Mesenchymal stem cell (in vitro differentiated cells and primary cell): Measurements from ENCODE around the gene ADSL.

Experiments
- DNase-seq: peaks from one replicate; pipeline ENCODE4 v3.0.0-alpha.2; 2013
- H2AFZ ChIP-seq: one replicate; pipeline ENCODE4 v1.6.1; 2013; ENCODE audit warnings: low read depth, mild to moderate bottlenecking, control low read depth, inconsistent platforms, low read length, moderate library complexity
- H2AK5ac ChIP-seq: 2 replicates; pipeline ENCODE4 v1.6.1; 2013; ENCODE audit warnings: low read length, moderate library complexity, mild to moderate bottlenecking, inconsistent platforms; ENCODE audit not compliant: severe bottlenecking
- H2BK120ac ChIP-seq: one replicate; pipeline ENCODE4 v1.6.1; 2013; ENCODE audit warnings: low read depth, mild to moderate bottlenecking, inconsistent platforms, low read length, moderate library complexity
- H2BK12ac ChIP-seq, 2 experiments: one replicate each; pipeline ENCODE4 v1.6.1; 2013; ENCODE audit warnings: inconsistent platforms in 2 of 2, low read length in 2 of 2, mild to moderate bottlenecking in 2 of 2, moderate library complexity in 2 of 2, control low read depth in 1 of 2
- H2BK15ac ChIP-seq: one replicate; pipeline ENCODE4 v1.6.1; 2013; ENCODE audit warnings: mild to moderate bottlenecking, low read depth, inconsistent platforms; ENCODE audit not compliant: poor library complexity, severe bottlenecking
- H2BK5ac ChIP-seq: 2 replicates; pipeline ENCODE4 v1.6.1; 2013; ENCODE audit warnings: low read depth, mild to moderate bottlenecking, low read length, control low read depth, inconsistent platforms; ENCODE audit not compliant: poor library complexity, severe bottlenecking
- H3K14ac ChIP-seq, 2 experiments: one replicate each; pipeline ENCODE4 v1.6.1; 2013; ENCODE audit warnings: inconsistent platforms in 2 of 2, low read length in 2 of 2, control low read depth in 1 of 2, mild to moderate bottlenecking in 1 of 2, moderate library complexity in 1 of 2
- H3K18ac ChIP-seq, 2 experiments: one replicate each; pipeline ENCODE4 v1.6.1; 2013; ENCODE audit warnings: inconsistent platforms in 2 of 2, low read length in 2 of 2, control low read depth in 1 of 2, low read depth in 1 of 2, mild to moderate bottlenecking in 1 of 2
- H3K23ac ChIP-seq, 2 experiments: one replicate each; pipeline ENCODE4 v1.6.1; 2013; ENCODE audit warnings: inconsistent platforms in 2 of 2, low read length in 2 of 2, mild to moderate bottlenecking in 2 of 2, moderate library complexity in 2 of 2, control low read depth in 1 of 2
- H3K27ac ChIP-seq: 2 replicates; pipeline ENCODE4 v1.5.1; 2013; ENCODE audit warnings: mild to moderate bottlenecking, moderate library complexity, low read length, control low read depth, inconsistent platforms; ENCODE audit not compliant: poor library complexity, severe bottlenecking
- H3K27me3 ChIP-seq, 2 experiments: 2 replicates each; pipeline versions ENCODE4 v1.6.1 to v1.7.0; 2013; ENCODE audit warnings: low read length in 2 of 2, mild to moderate bottlenecking in 2 of 2, moderate library complexity in 2 of 2, control low read depth in 1 of 2, inconsistent platforms in 1 of 2; ENCODE audit not compliant: control insufficient read depth in 1 of 2, insufficient read depth in 1 of 2
- H3K36me3 ChIP-seq, 2 experiments: 2 replicates each; pipeline versions ENCODE4 v1.6.1 to v1.7.0; 2013; ENCODE audit warnings: low read length in 2 of 2, control low read depth in 1 of 2, inconsistent platforms in 1 of 2, low read depth in 1 of 2, mild to moderate bottlenecking in 1 of 2; ENCODE audit not compliant: insufficient read depth in 2 of 2, control insufficient read depth in 1 of 2
- H3K4ac ChIP-seq, 2 experiments: one replicate each; pipeline ENCODE4 v1.6.1; 2013; ENCODE audit warnings: inconsistent platforms in 2 of 2, low read length in 2 of 2, mild to moderate bottlenecking in 2 of 2, moderate library complexity in 2 of 2, control low read depth in 1 of 2, low read depth in 1 of 2
- H3K4me1 ChIP-seq: 2 replicates; pipeline ENCODE4 v1.6.1; 2013; ENCODE audit warnings: low read depth, low read length, control low read depth; ENCODE audit not compliant: control insufficient read depth, insufficient read depth
- H3K4me2 ChIP-seq: 2 replicates; pipeline ENCODE4 v1.6.1; 2013; ENCODE audit warnings: low read length, mild to moderate bottlenecking, inconsistent platforms; ENCODE audit not compliant: poor library complexity, severe bottlenecking
- H3K4me3 ChIP-seq, 2 experiments: 2 replicates each; pipeline versions ENCODE4 v1.5.1 to v1.7.0; 2013; ENCODE audit warnings: low read length in 2 of 2, mild to moderate bottlenecking in 2 of 2, control low read depth in 1 of 2, low read depth in 1 of 2; ENCODE audit not compliant: insufficient read depth in 1 of 2
- H3K79me1 ChIP-seq: replicated peaks from 2 replicates; pipeline ENCODE4 v1.6.1; 2013; ENCODE audit warnings: mild to moderate bottlenecking, control low read depth, low read length, inconsistent platforms; ENCODE audit not compliant: poor library complexity, severe bottlenecking
- H3K9ac ChIP-seq: 2 replicates; pipeline ENCODE4 v1.7.0; 2013; ENCODE audit warnings: mild to moderate bottlenecking, low read length, moderate library complexity
- H3K9me3 ChIP-seq: 2 replicates; pipeline ENCODE4 v1.7.0; 2013; ENCODE audit warnings: mild to moderate bottlenecking, low read length; ENCODE audit not compliant: control insufficient read depth
- H4K8ac ChIP-seq: one replicate; pipeline ENCODE4 v1.6.1; 2013; ENCODE audit warnings: inconsistent platforms, mild to moderate bottlenecking, low read length, moderate library complexity
- H4K91ac ChIP-seq: one replicate; pipeline ENCODE4 v1.6.1; 2013; ENCODE audit warnings: mild to moderate bottlenecking, low read length, inconsistent platforms
- WGBS: methylation state at CpG from one replicate; pipeline ENCODE4 v1.1.7; 2013; ENCODE audit warnings: mixed read lengths; 5-methylcytosine and 5-hydroxymethylcytosine counted together

Gene ADSL

DNA sequence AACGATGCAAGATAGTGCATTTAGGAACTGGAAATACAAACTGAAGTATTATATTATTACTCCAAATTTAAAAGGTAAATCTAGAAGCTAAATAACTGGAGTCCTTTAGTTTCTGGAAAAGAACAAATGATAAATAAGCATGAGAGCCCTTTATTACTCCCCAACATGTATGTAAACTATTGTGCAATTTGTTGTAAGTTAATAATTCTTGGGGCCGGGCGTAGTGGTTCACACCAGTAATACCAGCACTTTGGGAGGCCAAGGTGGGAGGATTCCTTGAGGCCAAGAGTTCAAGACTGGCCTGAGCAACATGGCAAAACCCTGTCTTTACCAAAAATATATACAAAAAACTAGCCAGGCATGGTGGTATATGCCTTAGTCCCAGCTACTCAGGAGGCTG, 35.2 kb downstream of the ADSL start:
- Histone ChIP-seq H3K4ac (no peak overlapping the region), H2AFZ (no peak overlapping the region), H4K91ac (no peak overlapping the region), H3K36me3 (peaks cover 0 to 6% of the 10 kb centered on the region in 2 experiments), H3K9me3 (no peaks in the 10 kb centered on the region), H2AK5ac (no peak overlapping the region), H3K14ac (no peak overlapping the region), H3K4me1 (peaks cover 4% of the 10 kb centered on the region), H3K27me3 (no peaks in the 10 kb centered on the region), H3K4me3 (no peak overlapping the region), H3K18ac (no peak overlapping the region), H2BK120ac (no peak overlapping the region), H3K23ac (no peak overlapping the region), H3K4me2 (no peak overlapping the region), H3K9ac (no peak overlapping the region), H2BK5ac (no peak overlapping the region), H2BK12ac (no peak overlapping the region), H3K27ac (no peak overlapping the region), H4K8ac (no peak overlapping the region), H3K79me1 (peaks cover 45% of the 10 kb centered on the region), H2BK15ac (no peak overlapping the region)
- DNase-seq = no peak
- 100% methylated on average over 2 of the region's 3 CpGs for WGBS

DNA sequence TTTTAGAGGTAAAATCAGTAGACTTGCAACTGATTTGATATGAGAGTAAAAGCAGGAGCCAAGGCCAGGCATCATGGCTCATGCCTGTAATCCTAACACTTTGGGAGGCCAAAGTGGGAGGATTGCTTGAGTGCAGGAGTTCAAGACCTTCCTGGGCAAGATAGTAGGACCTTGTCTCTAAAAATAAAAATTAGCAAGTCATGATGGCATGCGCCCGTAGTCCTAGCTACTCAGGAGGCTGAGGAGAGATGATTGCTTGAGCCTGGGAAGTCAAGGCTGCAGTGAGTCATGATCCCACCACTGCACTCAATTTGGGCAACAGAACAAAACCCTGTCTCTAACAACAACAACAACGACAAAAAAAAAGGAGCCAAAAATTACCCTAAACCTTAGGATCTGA, 37.6 kb downstream of the ADSL start:
- Histone ChIP-seq H2AFZ (no peak overlapping the region), H3K14ac (no peak overlapping the region), H3K18ac (no peak overlapping the region), H3K27ac (no peak overlapping the region), H3K23ac (no peak overlapping the region), H2AK5ac (no peak overlapping the region), H3K79me1 (peaks cover 41% of the 10 kb centered on the region), H4K91ac (no peak overlapping the region), H2BK15ac (no peak overlapping the region), H2BK120ac (no peak overlapping the region), H3K9ac (peak overlapping the region; percentile 76), H3K4me1 (peaks cover 3% of the 10 kb centered on the region), H2BK12ac (no peak overlapping the region), H3K27me3 (no peaks in the 10 kb centered on the region), H3K9me3 (no peaks in the 10 kb centered on the region), H3K4me2 (no peak overlapping the region), H3K4me3 (no peak overlapping the region), H2BK5ac (no peak overlapping the region), H3K4ac (no peak overlapping the region), H4K8ac (no peak overlapping the region), H3K36me3 (peaks cover 0 to 5% of the 10 kb centered on the region in 2 experiments)
- 56% methylated on average over 2 of the region's 3 CpGs for WGBS
- peak; percentile 82 for DNase-seq

DNA sequence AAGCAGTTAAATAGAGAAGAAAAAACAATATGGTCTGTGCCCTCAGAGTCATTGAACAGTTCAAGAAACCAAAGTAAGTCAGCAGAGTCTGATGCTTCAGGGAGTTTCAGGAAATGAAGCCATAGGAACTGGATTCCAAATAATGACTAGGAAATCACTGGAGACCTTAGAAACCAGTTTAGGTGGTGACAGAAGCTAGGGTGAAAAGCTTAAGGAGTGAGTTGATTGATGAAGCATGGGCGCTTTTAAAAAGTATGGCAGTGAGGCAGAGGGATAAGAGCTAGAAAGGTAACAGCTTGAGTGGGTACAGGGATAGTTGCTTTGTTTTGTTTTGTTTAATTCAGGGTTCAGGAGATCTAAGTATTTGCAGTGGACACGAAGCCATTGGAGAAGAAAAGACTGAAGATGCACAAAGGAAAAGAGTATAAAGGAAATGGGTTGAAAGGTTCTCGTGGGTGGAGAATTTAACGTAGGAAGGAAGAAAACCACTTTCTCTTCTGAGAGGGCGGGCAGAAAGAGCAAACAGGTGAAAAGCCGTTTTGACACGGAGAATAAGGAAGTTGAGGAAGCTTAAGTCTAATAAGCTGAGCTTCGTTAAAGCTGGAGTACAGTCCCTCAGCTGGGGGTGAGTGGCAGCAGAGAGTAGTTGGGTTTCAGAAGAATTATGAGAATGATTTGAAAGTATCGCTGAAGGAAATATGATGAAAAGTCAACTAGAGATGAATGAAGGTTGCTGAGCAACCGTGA, 38.9 kb downstream of the ADSL start:
- Histone ChIP-seq H2BK120ac (no peak overlapping the region), H4K91ac (no peak overlapping the region), H2AFZ (no peak overlapping the region), H3K9me3 (no peaks in the 10 kb centered on the region), H3K79me1 (peaks cover 40% of the 10 kb centered on the region), H3K4me3 (no peak overlapping the region), H2BK5ac (no peak overlapping the region), H3K4me2 (no peak overlapping the region), H3K27me3 (no peaks in the 10 kb centered on the region), H3K36me3 (peaks cover 0 to 5% of the 10 kb centered on the region in 2 experiments), H3K9ac (peak overlapping the region; percentile 76), H3K27ac (no peak overlapping the region), H2BK12ac (no peak overlapping the region), H2BK15ac (no peak overlapping the region), H4K8ac (no peak overlapping the region), H3K4me1 (peaks cover 3% of the 10 kb centered on the region), H3K23ac (no peak overlapping the region), H3K4ac (no peak overlapping the region), H3K14ac (no peak overlapping the region), H2AK5ac (no peak overlapping the region), H3K18ac (no peak overlapping the region)
- DNase-seq = no peak
- 97% methylated on average over 10 of the region's 10 CpGs for WGBS

DNA sequence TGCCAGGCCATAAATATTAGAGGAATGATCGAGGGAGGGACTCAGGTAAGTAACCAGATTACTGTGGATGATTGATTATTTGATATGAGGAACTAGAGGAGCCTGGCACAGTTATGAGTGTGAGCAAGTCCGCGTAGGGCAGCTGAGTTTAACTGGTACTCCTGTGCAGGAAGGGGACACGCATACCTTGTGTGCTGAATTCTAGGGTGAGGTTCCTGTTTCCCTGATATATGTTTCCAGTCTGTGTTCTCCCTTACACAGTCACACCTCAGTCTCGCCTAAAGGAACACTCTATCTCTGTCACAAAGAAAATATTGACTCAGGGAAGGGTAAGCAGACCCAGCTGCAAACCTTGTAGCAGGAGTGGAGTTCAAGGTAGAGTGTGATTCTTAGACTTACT, 41.4 kb downstream of the ADSL start:
- Histone ChIP-seq H3K9ac (no peak overlapping the region), H3K23ac (no peak overlapping the region), H3K18ac (no peak overlapping the region), H2BK15ac (no peak overlapping the region), H3K4me2 (no peak overlapping the region), H2AK5ac (no peak overlapping the region), H3K4me1 (peaks cover 3% of the 10 kb centered on the region), H3K9me3 (no peaks in the 10 kb centered on the region), H3K4me3 (no peak overlapping the region), H2BK12ac (no peak overlapping the region), H3K36me3 (no peaks in the 10 kb centered on the region), H4K8ac (no peak overlapping the region), H2BK5ac (no peak overlapping the region), H3K14ac (no peak overlapping the region), H3K27ac (no peak overlapping the region), H3K4ac (no peak overlapping the region), H2BK120ac (no peak overlapping the region), H4K91ac (no peak overlapping the region), H3K27me3 (no peaks in the 10 kb centered on the region), H3K79me1 (peaks cover 32% of the 10 kb centered on the region), H2AFZ (no peak overlapping the region)
- DNase-seq = no peak
- over 99% methylated on average over 5 of the region's 5 CpGs for WGBS
